Thymus (tissue), 11 donors: ENCODE measurements around the gene SUGT1. TPM values are rescaled to one million over a fixed set of nuclear protein-coding genes. Genes with fewer than 3 reads are reported as not detected.
"Not testable (repeated sequence)": the region's sequence is repeated elsewhere in the genome, so short reads cannot be mapped to it uniquely, and the experiment has no call there.

ENCODE experiments used
- DNase-seq, 9 donors: peaks; one replicate each; pipeline ENCODE4 v3.0.0-alpha.2; 2013; ENCODE audit warnings: low spot score in 9 of 9, low read depth in 6 of 9, missing footprints in 1 of 9
- H3K27ac ChIP-seq, 2 donors: one replicate each; pipeline ENCODE4 v1.5.1; 2013; ENCODE audit warnings: control low read depth in 1 of 2, low read depth in 1 of 2, low read length in 1 of 2, mild to moderate bottlenecking in 1 of 2, moderate library complexity in 1 of 2
- H3K27me3 ChIP-seq, 2 donors: one replicate each; pipeline ENCODE4 v1.5.1; 2013; ENCODE audit warnings: low read length in 1 of 2; ENCODE audit not compliant: control insufficient read depth in 2 of 2, insufficient read depth in 1 of 2
- H3K36me3 ChIP-seq, 2 donors: one replicate each; pipeline ENCODE4 v1.5.1; 2013; ENCODE audit warnings: low read length in 1 of 2, mild to moderate bottlenecking in 1 of 2, moderate library complexity in 1 of 2; ENCODE audit not compliant: control insufficient read depth in 2 of 2, insufficient read depth in 2 of 2
- H3K4me1 ChIP-seq, 2 donors: one replicate each; pipeline ENCODE4 v1.5.1; 2013; ENCODE audit warnings: low read length in 2 of 2; ENCODE audit not compliant: control insufficient read depth in 2 of 2, insufficient read depth in 2 of 2
- H3K4me3 ChIP-seq, 2 donors: one replicate each; pipeline ENCODE4 v1.5.1; 2013; ENCODE audit warnings: low read length in 2 of 2, control low read depth in 1 of 2, mild to moderate bottlenecking in 1 of 2
- H3K9me3 ChIP-seq, 2 donors: one replicate each; pipeline ENCODE4 v1.5.1; 2013; ENCODE audit warnings: low read length in 1 of 2, mild to moderate bottlenecking in 1 of 2; ENCODE audit not compliant: control insufficient read depth in 2 of 2, insufficient read depth in 1 of 2
- whole genome bisulfite sequencing: extraction: QIAGEN DNeasy Blood & Tissue Kit; methylation state at CpG from one replicate; pipeline ENCODE4 v1.1.7; 2013; 5-methylcytosine and 5-hydroxymethylcytosine counted together
- polyA plus RNA-seq: library from polyadenylated mRNA; stranded (reverse); fragments of 200-250 nt; gene quantifications from one replicate; pipeline ENCODE4 v1.2.3, GENCODE V29; 2013
- total RNA-seq: library from RNA; stranded (reverse); fragments of 120-200 nt; gene quantifications from one replicate; pipeline ENCODE4 v1.2.4, GENCODE V29; 2013
- donor health status: healthy.

Gene SUGT1
- total and polyA plus RNA-seq, 2 donors, result 38.4 to 47.8 TPM

- WGBS, result 94% methylated on average over 3 of the region's 3 CpGs
- Histone ChIP-seq H3K27ac (no peak overlapping the region), H3K9me3 (no peaks in the 10 kb centered on the region), H3K27me3 (no peaks in the 10 kb centered on the region), H3K36me3 (peaks cover 3% of the 10 kb centered on the region in 2 donors), H3K4me1 (no peaks in the 10 kb centered on the region), H3K4me3 (no peak overlapping the region)
- DNase-seq, result peak in 1 of 9 donors; percentile 7
These were observed 43.2 kb downstream of the SUGT1 start for GRCh38 chr13:52695856-52696255.

- Histone ChIP-seq H3K4me3 (no peak overlapping the region), H3K27me3 (no peaks in the 10 kb centered on the region), H3K9me3 (no peaks in the 10 kb centered on the region), H3K27ac (no peak overlapping the region), H3K36me3 (peaks cover 3% of the 10 kb centered on the region in 2 donors), H3K4me1 (no peaks in the 10 kb centered on the region)
- DNase-seq, result no peak
- 95% methylated on average over 5 of the region's 5 CpGs for WGBS
These were observed 43.9 kb downstream of the SUGT1 start for GRCh38 chr13:52696566-52696965.

- Histone ChIP-seq H3K4me1 (no peaks in the 10 kb centered on the region), H3K4me3 (no peak overlapping the region), H3K27ac (no peak overlapping the region), H3K9me3 (no peaks in the 10 kb centered on the region), H3K27me3 (no peaks in the 10 kb centered on the region), H3K36me3 (peaks cover 3% of the 10 kb centered on the region in 2 donors)
- DNase-seq, result no peak
- 34% methylated on average over 6 of the region's 6 CpGs for WGBS
These were observed 49.3 kb downstream of the SUGT1 start for GRCh38 chr13:52701728-52702465.

GRCh38 chr13:52703482-52703881 is 50.8 kb downstream of the SUGT1 start:
- Histone ChIP-seq H3K27me3 (no peaks in the 10 kb centered on the region), H3K4me3 (no peak overlapping the region), H3K27ac (no peak overlapping the region), H3K36me3 (peaks cover 0 to 3% of the 10 kb centered on the region in 2 donors), H3K9me3 (no peaks in the 10 kb centered on the region), H3K4me1 (no peaks in the 10 kb centered on the region)
- WGBS, result 94% methylated on average over 6 of the region's 6 CpGs
- no peak for DNase-seq

- Histone ChIP-seq H3K27me3 (no peaks in the 10 kb centered on the region), H3K4me1 (no peaks in the 10 kb centered on the region), H3K9me3 (no peaks in the 10 kb centered on the region), H3K27ac (no peak overlapping the region), H3K36me3 (no peaks in the 10 kb centered on the region), H3K4me3 (no peak overlapping the region)
- WGBS, result 95% methylated on average over 3 of the region's 3 CpGs
- no peak for DNase-seq
These were observed 53.4 kb downstream of the SUGT1 start for GRCh38 chr13:52706081-52706480.

- H3K9me3 ChIP-seq, result no peaks in the 10 kb centered on the region
- H3K4me1 ChIP-seq, result no peaks in the 10 kb centered on the region
- DNase-seq, result no peak
- H3K27me3 ChIP-seq, result no peaks in the 10 kb centered on the region
- H3K4me3 ChIP-seq, result no peak overlapping the region
- 89% methylated on average over 1 of the region's 1 CpG for whole genome bisulfite sequencing
- no peak overlapping the region for H3K27ac ChIP-seq
- H3K36me3 ChIP-seq, result no peaks in the 10 kb centered on the region
These were observed 54.7 kb downstream of the SUGT1 start for GRCh38 chr13:52707375-52707774.

GRCh38 chr13:52708266-52708665 is 55.6 kb downstream of the SUGT1 start:
- not testable (repeated sequence) for H3K27me3 ChIP-seq, H3K36me3 ChIP-seq, H3K9me3 ChIP-seq, H3K27ac ChIP-seq, DNase-seq, H3K4me1 ChIP-seq, H3K4me3 ChIP-seq
- WGBS, result 92% methylated on average over 12 of the region's 12 CpGs

GRCh38 chr13:52711286-52711685 is 58.6 kb downstream of the SUGT1 start:
- no peaks in the 10 kb centered on the region for H3K4me1 ChIP-seq
- H3K9me3 ChIP-seq, result no peaks in the 10 kb centered on the region
- H3K27me3 ChIP-seq, result no peaks in the 10 kb centered on the region
- no peak overlapping the region for H3K27ac ChIP-seq
- WGBS, result 97% methylated on average over 3 of the region's 3 CpGs
- no peaks in the 10 kb centered on the region for H3K36me3 ChIP-seq
- no peak for DNase-seq
- H3K4me3 ChIP-seq, result no peak overlapping the region

- no peaks in the 10 kb centered on the region for H3K9me3 ChIP-seq
- WGBS, result 92% methylated on average over 3 of the region's 3 CpGs
- H3K36me3 ChIP-seq, result no peaks in the 10 kb centered on the region
- H3K27ac ChIP-seq, result no peak overlapping the region
- H3K4me3 ChIP-seq, result no peak overlapping the region
- no peaks in the 10 kb centered on the region for H3K4me1 ChIP-seq
- no peaks in the 10 kb centered on the region for H3K27me3 ChIP-seq
- no peak for DNase-seq
These were observed 59.7 kb downstream of the SUGT1 start for GRCh38 chr13:52712385-52712784.
